H9 (cell line): ENCODE results near the gene GGNBP2. TPM values are rescaled to one million over a fixed set of nuclear protein-coding genes. Genes with fewer than 3 reads are reported as not detected.

Experiments
- DNase-seq: peaks from one replicate; pipeline ENCODE4 v3.0.0-alpha.2; 2017
- H2AFZ ChIP-seq: one replicate; pipeline ENCODE4 v1.6.1; 2013; ENCODE audit warnings: mild to moderate bottlenecking, low read length, control low read depth, moderate library complexity
- H2AK5ac ChIP-seq: 2 replicates; pipeline ENCODE4 v1.6.1; 2013; ENCODE audit warnings: low read length, control low read depth, mixed read lengths; ENCODE audit not compliant: insufficient read length
- H2BK120ac ChIP-seq: one replicate; pipeline ENCODE4 v1.6.1; 2013; ENCODE audit warnings: low read depth, mild to moderate bottlenecking, low read length, control low read depth, inconsistent platforms; ENCODE audit not compliant: poor library complexity, severe bottlenecking
- H2BK12ac ChIP-seq: 2 replicates; pipeline ENCODE4 v1.6.1; 2013; ENCODE audit warnings: low read length, control low read depth, mixed read lengths, low read depth; ENCODE audit not compliant: insufficient read length
- H2BK15ac ChIP-seq: 2 replicates; pipeline ENCODE4 v1.6.1; 2013; ENCODE audit warnings: low read depth, low read length, control low read depth
- H2BK20ac ChIP-seq: one replicate; pipeline ENCODE4 v1.6.1; 2013; ENCODE audit warnings: low read depth, mild to moderate bottlenecking, low read length, control low read depth, inconsistent platforms; ENCODE audit not compliant: poor library complexity, severe bottlenecking
- H2BK5ac ChIP-seq: 2 replicates; pipeline ENCODE4 v1.6.1; 2013; ENCODE audit warnings: low read length, control low read depth, mixed read lengths; ENCODE audit not compliant: insufficient read length
- H3K14ac ChIP-seq: 2 replicates; pipeline ENCODE4 v1.6.1; 2013; ENCODE audit warnings: low read length, control low read depth; ENCODE audit not compliant: insufficient read depth
- H3K18ac ChIP-seq: 2 replicates; pipeline ENCODE4 v1.6.1; 2013; ENCODE audit warnings: low read depth, mild to moderate bottlenecking, mixed read lengths, low read length, control low read depth; ENCODE audit not compliant: insufficient read length
- H3K23ac ChIP-seq: 2 replicates; pipeline ENCODE4 v1.6.1; 2013; ENCODE audit warnings: low read length, control low read depth, mixed read lengths, low read depth; ENCODE audit not compliant: insufficient read length
- H3K23me2 ChIP-seq: 2 replicates; pipeline ENCODE4 v1.6.1; 2013; ENCODE audit warnings: low read depth, mild to moderate bottlenecking, mixed read lengths, low read length, control low read depth; ENCODE audit not compliant: insufficient read length, poor library complexity, severe bottlenecking
- H3K27ac ChIP-seq: 2 replicates; pipeline ENCODE4 v1.5.1; 2013; ENCODE audit warnings: low read length, control low read depth, mixed read lengths, low read depth; ENCODE audit not compliant: insufficient read length
- H3K27me3 ChIP-seq: 2 replicates; pipeline ENCODE4 v1.6.1; 2013; ENCODE audit warnings: low read length, control low read depth, inconsistent platforms; ENCODE audit not compliant: insufficient read depth
- H3K4ac ChIP-seq: 2 replicates; pipeline ENCODE4 v1.6.1; 2013; ENCODE audit warnings: low read depth, mild to moderate bottlenecking, control low read depth, inconsistent platforms, low read length, moderate library complexity
- H3K4me1 ChIP-seq: 2 replicates; pipeline ENCODE4 v1.6.1; 2013; ENCODE audit warnings: low read length, control low read depth, inconsistent platforms; ENCODE audit not compliant: insufficient read depth
- H3K4me2 ChIP-seq: 2 replicates; pipeline ENCODE4 v1.6.1; 2013; ENCODE audit warnings: low read length, control low read depth, mixed read lengths; ENCODE audit not compliant: insufficient read length, insufficient read depth
- H3K56ac ChIP-seq: 2 replicates; pipeline ENCODE4 v1.6.1; 2013; ENCODE audit warnings: low read depth, mild to moderate bottlenecking, mixed read lengths, low read length, control low read depth; ENCODE audit not compliant: insufficient read length
- H3K79me1 ChIP-seq: 2 replicates; pipeline ENCODE4 v1.6.1; 2013; ENCODE audit warnings: low read depth, mild to moderate bottlenecking, moderate library complexity, low read length, control low read depth, inconsistent platforms; ENCODE audit not compliant: insufficient read depth, poor library complexity, severe bottlenecking
- H3K79me2 ChIP-seq: 2 replicates; pipeline ENCODE4 v1.6.1; 2013; ENCODE audit warnings: low read length, control low read depth, inconsistent platforms; ENCODE audit not compliant: insufficient read depth
- H3K9ac ChIP-seq: 2 replicates; pipeline ENCODE4 v1.6.1; 2013; ENCODE audit warnings: low read length, control low read depth, mixed read lengths; ENCODE audit not compliant: insufficient read length; ENCODE audit errors: extremely low read depth
- H3K9me3 ChIP-seq: one replicate; pipeline ENCODE4 v1.6.1; 2013; ENCODE audit warnings: low read depth, low read length, inconsistent platforms; ENCODE audit not compliant: control insufficient read depth
- H3T11ph ChIP-seq: one replicate; pipeline ENCODE4 v1.6.1; 2013; ENCODE audit warnings: mild to moderate bottlenecking, low read length, control low read depth, inconsistent platforms
- H4K20me1 ChIP-seq: one replicate; pipeline ENCODE4 v1.6.1; 2013; ENCODE audit not compliant: control insufficient read depth, insufficient read length, insufficient read depth
- H4K5ac ChIP-seq: 2 replicates; pipeline ENCODE4 v1.6.1; 2013; ENCODE audit warnings: low read depth, mild to moderate bottlenecking, mixed read lengths, low read length, control low read depth; ENCODE audit not compliant: insufficient read length
- H4K8ac ChIP-seq: replicated peaks from 2 replicates; pipeline ENCODE4 v1.6.1; 2013; ENCODE audit warnings: low read length, control low read depth, mixed read lengths, low read depth; ENCODE audit not compliant: insufficient read length
- H4K91ac ChIP-seq: 2 replicates; pipeline ENCODE4 v1.6.1; 2013; ENCODE audit warnings: low read depth, mild to moderate bottlenecking, moderate library complexity, mixed read lengths, low read length, control low read depth; ENCODE audit not compliant: insufficient read length
- H3K27ac Mint-ChIP-seq, 3 experiments: 2 replicates in 2 of 3; 3 replicates in 1 of 3; pipeline ENCODE4 v1.8.0; 2020 to 2021; ENCODE audit warnings: mixed read lengths in 3 of 3, mild to moderate bottlenecking in 1 of 3, moderate library complexity in 1 of 3
- H3K27me3 Mint-ChIP-seq: 2 replicates; pipeline ENCODE4 v1.8.0; 2021; ENCODE audit warnings: low read depth, mild to moderate bottlenecking, moderate library complexity, mixed read lengths
- H3K36me3 Mint-ChIP-seq, 3 experiments: 2 replicates in 2 of 3; 3 replicates in 1 of 3; pipeline ENCODE4 v1.8.0; 2020 to 2021; ENCODE audit warnings: low read depth in 3 of 3, mixed read lengths in 3 of 3; ENCODE audit not compliant: insufficient read depth in 1 of 3
- H3K4me1 Mint-ChIP-seq, 2 experiments: 2 replicates each; pipeline ENCODE4 v1.8.0; 2020; ENCODE audit warnings: mixed read lengths in 2 of 2
- H3K4me3 Mint-ChIP-seq, 2 experiments: 2 replicates in 1 of 2; 3 replicates in 1 of 2; pipeline ENCODE4 v1.8.0; 2020 to 2021; ENCODE audit warnings: mild to moderate bottlenecking in 2 of 2, mixed read lengths in 2 of 2, moderate library complexity in 1 of 2
- H3K9me3 Mint-ChIP-seq, 2 experiments: 2 replicates in 1 of 2; 3 replicates in 1 of 2; pipeline ENCODE4 v1.8.0; 2020; ENCODE audit warnings: mild to moderate bottlenecking in 2 of 2, mixed read lengths in 2 of 2, moderate library complexity in 1 of 2
- WGBS: extraction: QIAGEN DNeasy Blood & Tissue Kit; methylation state at CpG from one replicate; pipeline ENCODE4 v1.1.7; 2013; ENCODE audit warnings: missing lambda C conversion rate, low lambda C conversion rate, mixed read lengths; ENCODE audit not compliant: insufficient read length; ENCODE audit errors: extremely low coverage; 5-methylcytosine and 5-hydroxymethylcytosine counted together
- total RNA-seq: library from RNA; stranded (reverse); gene quantifications from 2 replicates; pipeline ENCODE4 v1.2.1, GENCODE V29; 2021
- TF ChIP-seq, protein P1 (sequence below): fragments of 200-600 bp; sonication (generic); conservative IDR thresholded peaks from 3 replicates; pipeline ENCODE4 v1.8.0; 2021; ENCODE audit warnings: antibody characterized with exemption, mild to moderate bottlenecking

Gene GGNBP2
- total RNA-seq, 1 experiment from 2014 or later, result 52.8 TPM

GRCh38 chr17:36612323-36612722 lies 67.6 kb downstream of the GGNBP2 start:
- Histone ChIP-seq H3K27ac (no peak overlapping the region), H3K18ac (no peak overlapping the region), H3K4me1 (peaks cover 8% of the 10 kb centered on the region; the same call in 1 of the 2 replicates), H3K9ac (no peak overlapping the region), H3K56ac (no peak overlapping the region), H3K79me1 (no peaks in the 10 kb centered on the region), H4K91ac (no peak overlapping the region), H2BK120ac (no peak overlapping the region), H3K14ac (no peak overlapping the region), H3K23me2 (no peaks in the 10 kb centered on the region), H4K20me1 (no peaks in the 10 kb centered on the region), H2BK20ac (no peak overlapping the region), H3K4me2 (no peak overlapping the region), H2BK12ac (no peak overlapping the region), H2AFZ (no peak overlapping the region), H4K8ac (no peak overlapping the region), H4K5ac (no peak overlapping the region), H3K9me3 (no peaks in the 10 kb centered on the region), H3K4ac (no peak overlapping the region), H3K27me3 (no peaks in the 10 kb centered on the region), H2AK5ac (no peak overlapping the region), H3K79me2 (no peaks in the 10 kb centered on the region), H2BK5ac (no peak overlapping the region), H2BK15ac (no peak overlapping the region), H3K23ac (no peak overlapping the region), H3T11ph (no peak overlapping the region)
- no peaks in the 10 kb centered on the region for H3K27me3 Mint-ChIP-seq
- WGBS, result no CpG with 5 or more reads among the region's 3 CpGs
- peaks cover 43 to 54% of the 10 kb centered on the region in 2 experiments for H3K4me1 Mint-ChIP-seq
- TF ChIP-seq, protein P1, sequence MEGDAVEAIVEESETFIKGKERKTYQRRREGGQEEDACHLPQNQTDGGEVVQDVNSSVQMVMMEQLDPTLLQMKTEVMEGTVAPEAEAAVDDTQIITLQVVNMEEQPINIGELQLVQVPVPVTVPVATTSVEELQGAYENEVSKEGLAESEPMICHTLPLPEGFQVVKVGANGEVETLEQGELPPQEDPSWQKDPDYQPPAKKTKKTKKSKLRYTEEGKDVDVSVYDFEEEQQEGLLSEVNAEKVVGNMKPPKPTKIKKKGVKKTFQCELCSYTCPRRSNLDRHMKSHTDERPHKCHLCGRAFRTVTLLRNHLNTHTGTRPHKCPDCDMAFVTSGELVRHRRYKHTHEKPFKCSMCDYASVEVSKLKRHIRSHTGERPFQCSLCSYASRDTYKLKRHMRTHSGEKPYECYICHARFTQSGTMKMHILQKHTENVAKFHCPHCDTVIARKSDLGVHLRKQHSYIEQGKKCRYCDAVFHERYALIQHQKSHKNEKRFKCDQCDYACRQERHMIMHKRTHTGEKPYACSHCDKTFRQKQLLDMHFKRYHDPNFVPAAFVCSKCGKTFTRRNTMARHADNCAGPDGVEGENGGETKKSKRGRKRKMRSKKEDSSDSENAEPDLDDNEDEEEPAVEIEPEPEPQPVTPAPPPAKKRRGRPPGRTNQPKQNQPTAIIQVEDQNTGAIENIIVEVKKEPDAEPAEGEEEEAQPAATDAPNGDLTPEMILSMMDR, result no peak
- peak overlapping the region in 2 of 3 experiments; percentile 50 to 70; a peak in 3 of 7 replicates for H3K27ac Mint-ChIP-seq
- no peak for DNase-seq
- peaks cover 3 to 16% (median 10%) of the 10 kb centered on the region in 3 experiments; a peak in 6 of 7 replicates for H3K36me3 Mint-ChIP-seq
- H3K9me3 Mint-ChIP-seq, result peaks cover 0 to 3% of the 10 kb centered on the region in 2 experiments; a peak in 1 of 5 replicates
- no peak overlapping the region for H3K4me3 Mint-ChIP-seq
